Eye (tissue), 1 donor: ENCODE results near the gene KRTAP2-3.

Source experiments
- DNase-seq: peaks from one replicate; pipeline ENCODE4 v3.0.0-alpha.2; 2015

The KRTAP2-3 gene

DNA sequence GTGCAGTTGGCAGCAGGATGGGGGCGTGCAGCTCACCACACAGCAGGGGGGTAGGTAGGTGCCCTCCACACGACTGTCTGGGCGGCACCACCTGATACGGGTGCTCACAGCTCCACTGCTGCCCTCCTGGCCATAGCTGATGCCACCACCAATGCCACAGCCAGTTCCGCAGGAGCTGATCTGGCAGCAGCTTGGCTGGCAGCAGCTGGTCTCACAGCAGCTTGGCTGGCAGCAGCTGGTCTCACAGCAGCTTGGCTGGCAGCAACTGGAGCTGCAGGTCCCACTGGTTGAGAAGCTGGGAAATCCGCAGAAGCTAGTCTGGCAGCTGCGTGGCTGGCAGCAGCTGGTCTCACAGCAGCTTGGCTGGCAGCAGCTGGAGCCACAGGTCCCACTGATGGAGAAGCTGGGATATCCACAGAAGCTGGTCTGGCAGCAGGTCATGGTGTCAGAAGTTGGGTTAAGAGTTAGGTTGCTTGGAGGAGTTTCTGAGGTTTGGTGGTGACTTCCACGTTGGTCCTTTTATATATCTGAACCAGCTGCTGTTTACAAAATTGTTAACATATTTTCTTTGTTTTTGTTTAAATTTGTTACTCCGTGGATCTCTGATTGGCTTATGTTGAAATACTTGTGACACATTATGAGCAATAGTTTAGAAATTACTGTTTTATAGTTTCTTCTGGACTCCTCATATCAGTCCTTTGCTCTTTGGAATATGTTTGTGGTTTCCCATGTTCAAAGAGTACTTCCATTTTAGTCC lies 33.0 kb downstream of the KRTAP2-3 start, which contains the start of gene KRTAP1-5:
KRTAP1-5 (minus strand) TSS at position 494 of the 757 bp plus-strand sequence; CDS start at position 441, 53 bp downstream.
- DNase-seq: no peak

DNA sequence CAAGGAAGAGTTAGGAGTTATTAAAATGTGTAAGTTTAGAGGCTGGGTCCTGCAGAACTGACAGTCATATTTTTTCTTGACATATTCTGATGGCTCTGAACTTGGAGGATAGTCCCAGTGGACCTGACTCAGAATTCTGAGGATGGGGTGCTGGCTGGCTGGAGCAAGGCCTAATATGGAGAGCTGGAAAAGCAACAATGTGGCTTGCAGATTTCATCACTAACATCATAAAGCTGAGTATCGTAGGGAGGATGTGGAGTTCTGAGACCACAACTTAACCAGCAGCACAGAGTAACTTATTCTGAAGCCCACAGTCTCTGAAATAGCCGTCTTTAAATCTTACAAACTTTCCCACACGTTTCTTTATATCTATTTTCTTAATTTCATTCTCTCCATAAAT lies 35.2 kb downstream of the KRTAP2-3 start:
- DNase-seq: no peak

DNA sequence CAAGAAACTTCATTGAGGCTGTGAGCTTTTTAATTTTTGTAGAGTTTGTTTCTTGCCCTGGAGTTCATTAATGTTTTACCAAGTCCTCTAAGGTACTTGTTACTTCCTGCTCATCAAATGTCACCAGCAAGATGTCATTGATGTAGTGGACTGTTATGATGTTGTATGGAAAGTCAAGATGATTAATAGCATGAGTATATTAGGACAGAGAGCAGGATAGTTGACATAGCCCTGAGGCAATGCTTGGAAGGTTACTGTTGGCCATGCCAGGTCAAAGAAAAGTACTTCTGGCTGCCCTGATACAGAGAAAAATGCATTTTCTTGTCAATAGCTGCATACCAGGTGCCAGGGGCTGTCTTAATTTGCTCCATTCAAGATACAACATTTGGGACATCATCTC lies 39.6 kb downstream of the KRTAP2-3 start:
- no peak for DNase-seq

DNA sequence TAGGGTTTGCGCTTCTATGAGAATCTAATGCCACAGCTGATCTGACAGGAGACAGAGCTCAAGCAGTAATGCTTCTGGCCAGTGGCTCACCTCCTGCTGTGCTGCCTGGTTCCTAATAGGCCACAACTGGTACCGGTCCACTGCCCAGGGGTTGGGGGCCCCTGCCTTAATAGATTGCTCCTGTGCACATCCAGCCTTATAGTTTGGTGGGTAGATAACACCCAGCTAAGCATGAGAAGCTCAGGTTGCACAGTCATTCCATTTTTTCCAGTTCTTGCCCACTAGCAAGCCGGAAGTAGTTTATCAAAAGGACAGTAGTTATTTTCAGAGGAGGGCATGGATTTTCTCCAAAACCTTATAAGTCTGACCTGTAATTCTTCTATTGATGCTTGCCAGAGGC lies 40.5 kb downstream of the KRTAP2-3 start:
- DNase-seq: no peak

DNA sequence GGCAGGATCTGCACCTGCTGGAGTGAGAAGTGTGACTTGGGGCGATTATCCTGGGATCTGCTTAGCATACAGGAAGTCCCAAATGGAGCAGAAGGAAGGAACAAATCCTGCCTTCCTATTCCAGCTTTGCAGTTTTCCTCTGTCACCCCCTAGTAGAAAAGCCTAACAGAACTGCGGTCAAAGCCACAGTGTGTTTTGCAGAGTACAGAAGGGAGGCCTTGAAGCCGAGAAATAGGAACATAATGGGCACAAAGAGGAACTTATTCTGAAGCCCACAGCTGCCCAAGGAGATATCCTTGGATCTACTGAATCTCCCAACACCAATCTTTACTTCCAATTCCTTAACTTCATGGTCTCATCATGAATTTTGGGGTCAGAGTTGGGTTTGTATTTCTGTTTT lies 41.4 kb downstream of the KRTAP2-3 start:
- DNase-seq: no peak

DNA sequence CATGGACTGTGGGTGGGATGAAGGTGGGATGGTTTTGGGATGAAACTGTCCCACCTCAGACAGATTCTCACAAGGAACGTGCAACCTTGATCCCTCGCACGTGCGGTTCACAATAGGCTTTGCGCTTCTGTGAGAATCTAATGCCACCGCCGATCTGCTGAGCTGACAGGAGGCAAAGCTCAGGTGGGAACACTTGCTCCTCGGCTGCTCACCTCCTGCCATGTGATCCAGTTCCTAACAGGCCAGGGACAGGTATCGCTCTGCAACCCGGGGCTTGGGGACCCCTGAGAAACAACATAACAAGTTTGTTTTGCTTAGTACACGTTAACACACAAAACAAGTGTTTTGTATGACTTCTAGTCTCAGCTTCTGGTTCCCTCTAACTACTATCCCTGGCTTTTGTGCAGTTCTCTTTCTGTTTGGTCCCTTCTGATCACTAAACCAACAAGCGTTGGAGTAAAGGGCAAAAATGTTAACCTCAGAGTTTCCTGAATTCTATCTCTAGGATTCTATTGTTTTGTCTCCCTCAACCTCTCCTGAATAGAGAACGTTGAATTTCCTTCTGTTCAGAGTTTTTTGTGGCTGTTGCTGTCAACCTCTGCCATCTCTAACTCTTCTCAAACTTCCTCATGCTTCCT lies 43.2 kb downstream of the KRTAP2-3 start:
- no peak for DNase-seq

DNA sequence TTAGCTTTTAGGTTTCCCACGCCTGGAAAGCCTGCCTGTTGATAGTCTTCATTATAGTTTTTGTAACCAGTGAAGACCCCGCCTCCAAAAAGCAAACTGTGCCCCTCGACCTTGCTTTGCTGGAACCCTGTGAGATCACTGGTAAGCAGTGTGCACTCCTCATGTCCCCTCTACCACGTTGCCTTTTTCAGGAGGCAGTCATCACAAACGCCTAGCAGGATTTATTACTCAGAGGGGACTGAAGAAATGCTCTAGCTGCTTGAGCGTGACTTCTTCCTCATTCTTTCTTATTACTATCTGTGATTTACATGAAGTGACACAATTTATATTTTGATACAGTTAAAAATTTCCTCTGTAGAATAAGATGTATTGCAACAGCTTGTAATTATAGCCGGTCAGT lies 44.5 kb downstream of the KRTAP2-3 start:
- DNase-seq: no peak

DNA sequence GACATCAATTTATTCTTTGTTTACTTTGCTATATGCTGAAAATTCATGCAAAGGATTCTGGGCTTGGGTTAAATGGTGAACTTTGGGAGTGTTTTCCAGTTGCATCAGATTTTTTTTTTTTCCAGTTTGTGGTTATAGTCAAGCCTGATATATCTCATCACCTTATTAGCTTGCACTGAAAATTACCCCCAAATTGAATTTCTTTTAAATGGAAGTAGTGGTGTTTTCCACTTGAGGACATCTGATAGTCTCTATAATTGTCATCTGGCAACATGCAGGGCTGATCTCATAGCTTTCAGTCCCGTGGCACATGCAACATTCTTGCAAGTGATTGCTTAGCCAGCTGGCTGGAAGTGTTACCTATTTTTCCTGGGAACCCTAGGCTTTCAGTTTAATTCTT lies 46.3 kb downstream of the KRTAP2-3 start:
- DNase-seq: peak; percentile 23

DNA sequence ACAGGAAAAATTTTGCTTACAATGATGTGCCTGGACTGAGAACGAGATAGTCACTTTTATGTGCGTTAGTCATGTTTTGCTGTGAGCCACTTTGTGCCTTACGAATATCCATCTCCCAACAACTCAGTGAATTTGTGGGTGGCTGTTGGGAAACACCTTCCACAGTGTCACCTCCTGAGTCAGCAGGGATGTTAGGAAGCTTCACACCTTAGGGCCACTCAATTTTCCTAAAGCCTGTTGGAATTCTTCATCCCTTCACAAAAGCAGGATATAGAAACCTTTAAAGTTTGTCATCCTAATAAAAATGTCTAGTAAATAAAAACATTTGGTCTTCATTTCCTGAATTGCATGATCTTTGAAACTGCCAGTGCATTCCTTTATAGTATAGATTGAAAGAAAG lies 46.7 kb downstream of the KRTAP2-3 start:
- DNase-seq: no peak

DNA sequence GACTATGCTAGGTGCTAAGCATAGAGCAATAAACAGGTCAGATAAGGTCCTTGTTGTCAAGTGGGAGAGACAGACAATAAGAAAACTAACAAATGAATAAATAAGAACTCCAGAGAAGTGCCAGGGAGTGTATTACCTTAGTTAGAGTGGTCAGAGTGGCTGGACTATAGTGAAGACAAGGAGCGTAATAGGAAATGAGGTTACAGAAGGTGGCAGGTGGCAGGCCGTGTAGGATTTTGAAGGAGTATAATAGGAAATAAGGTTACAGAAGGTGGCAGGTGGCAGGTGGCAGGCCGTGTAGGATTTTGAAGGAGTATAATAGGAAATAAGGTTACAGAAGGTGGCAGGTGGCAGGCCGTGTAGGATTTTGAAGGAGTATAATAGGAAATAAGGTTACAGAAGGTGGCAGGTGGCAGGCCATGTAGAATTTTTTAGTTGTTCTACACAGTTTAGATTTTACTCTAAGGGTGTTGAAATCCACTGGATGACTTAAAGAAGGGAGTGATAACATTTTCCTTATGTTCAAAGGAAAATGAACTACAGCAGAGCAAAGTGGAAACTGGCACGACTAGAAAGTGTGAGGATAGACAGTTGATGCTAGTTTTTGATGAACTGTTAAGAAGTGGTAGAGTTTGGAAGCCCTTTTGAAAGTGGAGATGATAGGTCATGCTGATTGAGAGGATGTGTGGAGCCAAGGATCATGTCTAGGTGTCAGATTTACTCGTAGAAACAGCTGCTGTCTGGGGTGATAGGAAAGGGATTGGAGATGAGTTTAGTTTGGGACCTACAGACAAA lies 47.4 kb downstream of the KRTAP2-3 start:
- no peak for DNase-seq

DNA sequence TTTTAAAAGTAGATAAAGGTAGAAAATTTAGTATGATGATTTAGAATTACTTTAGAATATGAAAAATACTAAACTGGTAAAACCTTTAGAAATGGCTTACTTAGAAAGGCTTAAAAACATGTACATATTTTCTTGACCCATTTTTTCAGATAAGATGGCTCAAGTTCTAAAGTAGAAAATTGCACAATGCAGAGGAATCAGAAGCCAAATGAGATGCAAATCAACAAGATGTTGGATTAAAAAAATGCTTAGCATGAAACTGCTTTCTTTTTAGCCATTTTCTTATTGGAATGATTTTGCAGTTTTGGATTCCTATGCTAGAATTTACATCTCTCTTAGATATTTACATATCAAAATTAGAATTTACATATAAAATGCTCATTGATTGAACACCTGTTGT lies 49.5 kb downstream of the KRTAP2-3 start:
- no peak for DNase-seq

DNA sequence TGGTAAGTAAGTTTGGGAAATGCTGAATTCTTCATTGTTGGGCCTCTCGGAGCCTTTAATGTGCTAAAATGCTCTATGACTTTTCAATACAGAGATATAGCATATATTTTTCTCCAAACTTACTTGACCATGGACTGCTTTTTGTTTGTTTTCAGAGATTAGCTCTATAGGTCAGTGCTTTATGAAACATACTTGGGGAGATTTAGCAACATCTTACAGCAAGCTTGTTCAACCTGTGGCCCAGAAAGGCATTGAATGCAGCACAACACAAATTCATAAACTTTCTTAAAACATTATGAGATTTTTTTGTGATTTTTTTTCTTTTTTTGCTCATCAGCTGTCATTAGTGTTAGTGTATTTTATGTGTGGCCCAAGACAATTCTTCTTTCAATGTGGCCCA lies 50.0 kb downstream of the KRTAP2-3 start:
- no peak for DNase-seq

DNA sequence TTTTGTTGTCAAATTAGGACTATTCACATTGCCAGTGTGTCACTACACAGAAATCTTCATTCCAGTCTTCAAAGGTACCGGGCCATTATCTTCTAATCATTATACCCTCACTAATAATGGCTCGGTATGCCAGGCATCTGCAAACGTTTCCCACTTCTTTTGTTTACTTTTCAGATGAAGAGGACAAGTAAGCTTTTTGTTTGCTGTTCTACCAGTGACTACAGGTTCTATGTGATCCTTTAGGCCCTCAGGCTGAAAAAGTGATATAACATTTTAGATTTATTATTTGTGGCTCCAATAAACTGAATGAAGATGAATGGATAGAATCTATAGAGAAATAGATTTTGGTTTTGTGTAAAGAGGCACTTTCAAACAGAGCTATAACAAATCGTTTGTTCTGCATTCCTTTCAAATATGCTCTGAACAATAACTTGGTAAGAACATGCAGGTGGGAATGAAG lies 50.6 kb downstream of the KRTAP2-3 start:
- DNase-seq: no peak
